ENCODE data around the gene AGBL4.

AGBL4 gene

GRCh38 chr1:49226758-49227157, 797.0 kb downstream of the AGBL4 start:
- ChIA-PET POLR2A (no interaction called here), CTCF (no interaction called here)
- no peak for TF ChIP-seq CTCF (IDR thresholded peaks at IDR 0.05; ENCODE audit: control extremely low read depth, extremely low read depth, low read depth, missing control alignments)
- DNase-seq (ENCODE audit: extremely low spot score): no peak

- DNase-seq (ENCODE audit: extremely low spot score): no peak
- TF ChIP-seq CTCF (IDR thresholded peaks at IDR 0.05; ENCODE audit: control extremely low read depth, extremely low read depth, low read depth, missing control alignments): no peak
- POLR2A ChIA-PET: no interaction called here
- CTCF ChIA-PET: interaction anchor here (1.1 kb wide), 1 partner anchor 13 kb away, joined by 3 read pairs; no protein-coding TSS in a partner anchor
Measured at GRCh38 chr1:49225464-49225863, 798.3 kb downstream of the AGBL4 start.

- POLR2A ChIA-PET: no interaction called here
- TF ChIP-seq CTCF (IDR thresholded peaks at IDR 0.05; ENCODE audit: control extremely low read depth, extremely low read depth, low read depth, missing control alignments): no peak
Measured at GRCh38 chr1:49213301-49213700, 810.5 kb downstream of the AGBL4 start.

GRCh38 chr1:49208712-49209111, 815.0 kb downstream of the AGBL4 start:
- ChIA-PET POLR2A (no interaction called here), CTCF (interaction anchor here (1.1 kb wide), 1 partner anchor 11 kb away, joined by 3 read pairs; no protein-coding TSS in a partner anchor)
- no peak for DNase-seq (ENCODE audit: extremely low spot score)
- no peak for TF ChIP-seq CTCF (IDR thresholded peaks at IDR 0.05; ENCODE audit: control extremely low read depth, extremely low read depth, low read depth, missing control alignments)

More at GRCh38 chr1:49213301-49213700, 810.5 kb downstream of the AGBL4 start:
- CTCF ChIA-PET: interaction anchor here (1.1 kb wide), 1 partner anchor 12 kb away, joined by 3 read pairs; no protein-coding TSS in a partner anchor
- DNase-seq (ENCODE audit: extremely low spot score): no peak

- ChIA-PET CTCF (no interaction called here), POLR2A (no interaction called here)
- TF ChIP-seq CTCF (IDR thresholded peaks at IDR 0.05; ENCODE audit: control extremely low read depth, extremely low read depth, low read depth, missing control alignments): no peak
- no peak for DNase-seq (ENCODE audit: extremely low spot score)
Measured at GRCh38 chr1:49204720-49205119, 819.0 kb downstream of the AGBL4 start.

GRCh38 chr1:49200738-49201137, 823.0 kb downstream of the AGBL4 start:
- POLR2A ChIA-PET: no interaction called here
- CTCF ChIA-PET: interaction anchor here (1.5 to 1.8 kb wide), 3 partner anchors 9 to 15 kb away, joined by 3 to 4 read pairs (median 3); no protein-coding TSS in a partner anchor
- no peak for DNase-seq (ENCODE audit: extremely low spot score)
- no peak for TF ChIP-seq CTCF (IDR thresholded peaks at IDR 0.05; ENCODE audit: control extremely low read depth, extremely low read depth, low read depth, missing control alignments)

Data from GM10248 (cell line).